GM12875 (cell line): ENCODE results near the gene PALLD.
"Not testable (repeated sequence)": the region's sequence is repeated elsewhere in the genome, so short reads cannot be mapped to it uniquely, and the experiment has no call there.

ENCODE experiments used
- H3K4me3 ChIP-seq: one replicate; pipeline ENCODE4 v1.5.1; 2011; ENCODE audit warnings: low read depth, low read length, control low read depth
- CTCF ChIP-seq: IDR thresholded peaks from 2 replicates; pipeline ENCODE4 v1.5.1; 2011; ENCODE audit warnings: low read depth, mild to moderate bottlenecking, control low read depth, inconsistent platforms, low read length, moderate library complexity, borderline replicate concordance; ENCODE audit not compliant: insufficient read depth

The PALLD gene

DNA sequence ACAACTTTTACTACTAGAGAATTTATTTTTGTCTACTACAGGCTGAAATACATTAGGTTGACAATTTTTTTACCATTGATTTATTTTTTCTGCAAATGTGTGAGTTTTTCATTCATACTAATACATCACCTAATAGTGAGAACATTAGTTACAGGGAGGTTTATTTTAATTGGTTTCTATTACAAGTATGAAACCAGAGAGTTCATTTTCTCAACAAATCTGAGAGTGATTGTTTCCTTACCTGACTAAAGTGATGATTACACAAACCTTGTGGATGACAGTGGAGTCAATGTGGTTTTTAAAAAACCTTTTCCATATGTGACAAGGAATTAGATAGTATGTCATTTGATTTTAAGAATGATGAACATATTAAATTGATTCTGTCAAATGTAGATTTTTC lies 227.4 kb downstream of the PALLD start:
- no peak overlapping the region for H3K4me3 ChIP-seq
- TF ChIP-seq CTCF = no peak

DNA sequence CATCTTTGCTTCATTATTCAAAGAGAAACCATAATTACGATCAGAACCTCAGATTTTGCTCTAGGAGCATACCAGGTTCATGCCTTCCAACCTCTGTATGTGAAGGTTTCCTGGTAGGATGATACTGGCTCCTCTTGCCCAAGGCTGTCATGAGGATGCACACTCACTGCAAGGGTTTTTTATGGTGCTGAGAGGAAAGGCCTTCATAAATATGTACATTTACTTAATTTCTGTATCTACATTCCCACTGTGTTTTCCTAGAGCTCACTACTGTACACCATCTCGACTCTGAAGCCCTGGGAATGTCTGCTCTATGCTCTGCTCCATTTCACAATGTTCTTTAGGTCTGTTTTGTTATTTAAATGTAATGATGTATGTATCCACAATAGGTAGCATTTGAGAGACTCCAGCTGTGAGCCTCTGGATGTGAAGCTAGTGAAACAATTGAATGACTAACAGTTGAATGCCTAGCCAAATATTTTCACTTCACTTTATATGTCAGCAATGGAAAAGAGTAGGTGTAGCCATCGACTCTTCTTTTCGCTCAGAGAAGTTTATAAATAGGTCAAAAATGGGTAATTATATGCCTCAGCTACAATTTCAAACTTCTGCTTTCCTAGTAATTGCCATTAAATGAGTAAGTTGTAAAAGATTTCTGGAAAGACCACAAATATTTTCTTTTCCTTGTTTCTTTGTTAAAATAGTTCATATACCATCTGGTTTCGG lies 228.0 kb downstream of the PALLD start:
- TF ChIP-seq CTCF = no peak
- no peak overlapping the region for H3K4me3 ChIP-seq

DNA sequence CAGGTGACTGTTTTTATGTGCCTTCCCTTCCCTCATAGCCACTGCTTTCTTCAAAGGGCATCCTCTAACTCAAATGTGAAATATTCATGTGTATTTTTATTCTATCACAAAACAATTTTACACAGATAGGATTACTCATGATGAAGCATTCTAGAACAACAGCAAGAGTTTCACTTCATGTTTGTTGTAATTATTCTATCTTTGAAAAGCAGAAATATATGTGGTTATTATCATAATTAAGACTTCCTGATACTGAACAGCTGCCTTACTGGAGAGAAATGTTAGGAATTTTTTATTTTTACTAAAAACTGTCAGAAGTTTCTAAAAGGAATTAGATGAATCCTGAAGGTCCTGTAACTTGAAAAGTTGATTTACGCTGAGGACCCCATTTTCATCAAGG lies 229.1 kb downstream of the PALLD start:
- H3K4me3 ChIP-seq = no peak overlapping the region
- TF ChIP-seq CTCF = no peak

DNA sequence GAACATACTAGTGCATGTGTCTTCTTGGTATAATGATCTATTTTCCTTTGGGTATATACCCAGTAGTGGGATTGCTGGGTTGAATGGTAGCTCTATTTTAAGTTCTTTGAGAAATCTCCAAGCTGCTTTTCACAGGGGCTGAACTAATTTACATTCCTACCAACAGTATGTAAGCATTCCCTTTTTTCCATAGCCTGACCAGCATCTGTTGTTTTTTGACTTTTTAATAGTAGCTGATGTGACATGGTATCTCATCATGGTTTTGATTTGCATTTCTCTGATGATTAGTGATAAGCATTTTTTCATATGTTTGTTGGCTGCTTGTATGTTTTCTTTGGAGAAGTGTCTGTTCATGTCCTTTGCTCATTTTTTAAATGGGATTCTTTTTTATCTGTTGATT lies 230.3 kb downstream of the PALLD start:
- H3K4me3 ChIP-seq = not testable (repeated sequence)

- no peak for TF ChIP-seq CTCF
- no peak overlapping the region for H3K4me3 ChIP-seq
Measured at GRCh38 chr4:168731006-168731636, 234.3 kb downstream of the PALLD start.

DNA sequence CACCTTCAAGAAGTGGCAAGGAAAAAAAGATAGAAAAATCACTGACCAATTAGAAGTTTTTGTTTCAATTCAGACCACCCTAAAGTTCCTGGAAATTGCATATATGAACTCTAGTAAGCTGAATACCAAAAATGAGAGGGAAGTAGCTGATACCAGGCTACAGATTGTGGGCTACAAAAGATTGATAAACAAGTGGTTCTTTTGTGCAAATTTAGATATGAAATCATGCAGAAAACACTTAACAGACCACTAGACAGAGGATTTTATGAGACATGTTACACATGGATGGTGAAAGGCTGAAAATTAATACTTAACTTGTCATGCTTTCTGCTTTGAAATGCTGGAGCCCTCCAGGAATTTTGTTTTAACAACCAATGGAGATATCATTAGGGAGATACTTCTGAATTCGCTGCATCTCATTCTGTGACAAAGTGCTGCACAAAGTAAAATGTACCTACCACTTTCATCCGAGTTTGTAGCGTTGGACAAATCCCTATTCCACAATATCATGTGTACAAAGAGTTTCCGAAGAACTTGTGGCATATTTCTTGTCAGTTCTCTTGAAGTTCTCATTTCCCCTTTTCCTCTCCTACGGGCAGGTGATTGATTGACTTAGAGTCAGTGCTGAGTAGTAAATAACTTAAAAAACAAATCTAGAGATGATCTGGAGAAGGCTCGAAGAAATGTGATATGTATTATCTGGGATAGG lies 235.0 kb downstream of the PALLD start:
- H3K4me3 ChIP-seq = no peak overlapping the region
- no peak for TF ChIP-seq CTCF

GRCh38 chr4:168732714-168733113 lies 235.9 kb downstream of the PALLD start:
- TF ChIP-seq CTCF = no peak
- no peak overlapping the region for H3K4me3 ChIP-seq
